ENCODE data around the gene CYFIP2.
"Not testable (repeated sequence)": the region's sequence is repeated elsewhere in the genome, so short reads cannot be mapped to it uniquely, and the experiment has no call there.

CYFIP2 gene

GRCh38 chr5:157265714-157266285, at the start of gene CYFIP2:
CYFIP2 (plus strand) TSS chr5:157266123; CDS start chr5:157285362, 19,239 bp downstream.
- DNase-seq = peak; percentile 61

GRCh38 chr5:157216391-157217142, 49.4 kb upstream of the CYFIP2 start:
- DNase-seq = no peak

GRCh38 chr5:157217289-157218024, 48.5 kb upstream of the CYFIP2 start:
- DNase-seq = no peak

- no peak for DNase-seq
These were observed 46.2 kb upstream of the CYFIP2 start for GRCh38 chr5:157219491-157220271.

- DNase-seq = no peak
These were observed 44.0 kb upstream of the CYFIP2 start for GRCh38 chr5:157221959-157222358.

GRCh38 chr5:157222506-157223230, 43.3 kb upstream of the CYFIP2 start:
- DNase-seq = no peak

GRCh38 chr5:157225469-157226422, 40.2 kb upstream of the CYFIP2 start:
- DNase-seq = no peak

GRCh38 chr5:157230610-157231009, 35.3 kb upstream of the CYFIP2 start:
- no peak for DNase-seq

- no peak for DNase-seq
These were observed 33.2 kb upstream of the CYFIP2 start for GRCh38 chr5:157232706-157233105.

GRCh38 chr5:157233515-157233914, 32.4 kb upstream of the CYFIP2 start:
- DNase-seq = no peak

- DNase-seq = no peak
These were observed 29.5 kb upstream of the CYFIP2 start for GRCh38 chr5:157236423-157236822.

- DNase-seq = no peak
These were observed 24.4 kb upstream of the CYFIP2 start for GRCh38 chr5:157241483-157241882.

GRCh38 chr5:157244704-157245103, 21.2 kb upstream of the CYFIP2 start:
- not testable (repeated sequence) for DNase-seq

GRCh38 chr5:157245476-157245875, 20.4 kb upstream of the CYFIP2 start:
- DNase-seq = no peak

GRCh38 chr5:157245886-157246285, 20.0 kb upstream of the CYFIP2 start:
- DNase-seq = no peak

GRCh38 chr5:157247267-157247666, 18.7 kb upstream of the CYFIP2 start:
- DNase-seq = no peak

- no peak for DNase-seq
These were observed 17.0 kb upstream of the CYFIP2 start for GRCh38 chr5:157248821-157249470.

GRCh38 chr5:157252711-157253465, 13.0 kb upstream of the CYFIP2 start:
- no peak for DNase-seq

- peak; percentile 60 for DNase-seq
These were observed 12.4 kb upstream of the CYFIP2 start for GRCh38 chr5:157253547-157253946.

GRCh38 chr5:157258450-157258849, 7.5 kb upstream of the CYFIP2 start:
- no peak for DNase-seq

Data from midbrain (tissue), 1 donor.